GM12878 (cell line): Measurements from ENCODE around the gene ANKRD45.
"Not testable (repeated sequence)": the region's sequence is repeated elsewhere in the genome, so short reads cannot be mapped to it uniquely, and the experiment has no call there.

Source experiments
- TF ChIP-seq, protein P1 (sequence below), 3 experiments: IDR thresholded peaks in 2 of 3; conservative IDR thresholded peaks in 1 of 3; 2 replicates each; pipeline ENCODE4 v1.5.1; 2011; ENCODE audit warnings: low read depth in 3 of 3, low read length in 3 of 3, mild to moderate bottlenecking in 3 of 3, control low read depth in 2 of 3, moderate library complexity in 2 of 3, inconsistent platforms in 1 of 3, mixed read lengths in 1 of 3; ENCODE audit not compliant: control insufficient read depth in 2 of 3, insufficient read depth in 1 of 3; ENCODE audit errors: extremely low read depth in 1 of 3
- TF ChIP-seq, protein P2 (sequence below): IDR thresholded peaks from 2 replicates; pipeline ENCODE4 v1.6.1; 2012; ENCODE audit warnings: low read depth, low read length, improper control_type of control experiment
- TF ChIP-seq, protein P3 (sequence below): fragments of 450-650 bp; IDR thresholded peaks from 2 replicates; pipeline ENCODE4 v1.6.1; 2017; ENCODE audit warnings: mild to moderate bottlenecking

DNA sequence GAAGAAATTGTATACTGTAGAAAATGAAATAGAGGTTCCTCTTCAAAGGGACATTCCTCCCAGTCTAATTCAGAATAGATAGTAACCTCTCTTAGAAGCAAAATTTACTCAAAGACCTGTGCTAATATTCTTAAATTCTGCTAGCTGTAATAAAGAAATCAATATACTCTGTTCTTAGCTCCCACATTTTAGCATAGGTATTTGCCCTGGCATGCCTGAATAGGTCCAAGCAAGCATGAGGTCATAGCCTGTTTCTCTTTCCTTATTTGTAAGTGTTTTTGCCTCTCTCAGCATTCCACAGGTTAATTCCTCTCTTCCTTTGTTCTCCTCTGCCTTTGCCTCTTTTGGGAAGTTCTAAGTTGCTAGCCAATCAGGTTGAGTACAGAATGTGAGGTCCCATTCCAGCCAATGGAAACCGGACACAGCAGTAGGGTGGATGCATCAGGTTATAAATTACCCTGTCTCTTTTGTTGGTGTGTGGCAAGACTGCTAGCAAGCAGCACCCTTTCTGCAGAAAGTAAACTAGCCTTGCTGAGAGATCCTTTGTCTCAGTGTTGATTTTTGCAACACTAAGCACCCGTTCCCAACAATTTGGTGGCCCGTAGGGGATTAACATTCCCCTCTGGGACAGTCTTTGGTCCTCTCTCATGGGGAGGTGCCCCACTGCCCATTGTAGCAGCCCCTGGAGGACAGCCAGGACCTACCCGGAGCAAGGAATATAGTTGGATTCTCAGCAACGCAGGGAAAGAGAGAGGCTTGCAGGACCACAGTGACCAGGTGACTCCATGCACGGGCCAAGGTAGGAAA, 32.2 kb downstream of the ANKRD45 start:
- TF ChIP-seq, protein P1, sequence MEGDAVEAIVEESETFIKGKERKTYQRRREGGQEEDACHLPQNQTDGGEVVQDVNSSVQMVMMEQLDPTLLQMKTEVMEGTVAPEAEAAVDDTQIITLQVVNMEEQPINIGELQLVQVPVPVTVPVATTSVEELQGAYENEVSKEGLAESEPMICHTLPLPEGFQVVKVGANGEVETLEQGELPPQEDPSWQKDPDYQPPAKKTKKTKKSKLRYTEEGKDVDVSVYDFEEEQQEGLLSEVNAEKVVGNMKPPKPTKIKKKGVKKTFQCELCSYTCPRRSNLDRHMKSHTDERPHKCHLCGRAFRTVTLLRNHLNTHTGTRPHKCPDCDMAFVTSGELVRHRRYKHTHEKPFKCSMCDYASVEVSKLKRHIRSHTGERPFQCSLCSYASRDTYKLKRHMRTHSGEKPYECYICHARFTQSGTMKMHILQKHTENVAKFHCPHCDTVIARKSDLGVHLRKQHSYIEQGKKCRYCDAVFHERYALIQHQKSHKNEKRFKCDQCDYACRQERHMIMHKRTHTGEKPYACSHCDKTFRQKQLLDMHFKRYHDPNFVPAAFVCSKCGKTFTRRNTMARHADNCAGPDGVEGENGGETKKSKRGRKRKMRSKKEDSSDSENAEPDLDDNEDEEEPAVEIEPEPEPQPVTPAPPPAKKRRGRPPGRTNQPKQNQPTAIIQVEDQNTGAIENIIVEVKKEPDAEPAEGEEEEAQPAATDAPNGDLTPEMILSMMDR (IDR thresholded peaks at IDR 0.05 in 2 of 3, conservative IDR thresholded peaks at IDR 0.05 in 1 of 3; ENCODE audit: control insufficient read depth in 2 of 3, extremely low read depth in 1 of 3, insufficient read depth in 1 of 3, low read depth in 3 of 3, low read length in 3 of 3) = not testable (repeated sequence)
- TF ChIP-seq, protein P2, sequence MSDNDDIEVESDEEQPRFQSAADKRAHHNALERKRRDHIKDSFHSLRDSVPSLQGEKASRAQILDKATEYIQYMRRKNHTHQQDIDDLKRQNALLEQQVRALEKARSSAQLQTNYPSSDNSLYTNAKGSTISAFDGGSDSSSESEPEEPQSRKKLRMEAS = not testable (repeated sequence)
- TF ChIP-seq, protein P3, sequence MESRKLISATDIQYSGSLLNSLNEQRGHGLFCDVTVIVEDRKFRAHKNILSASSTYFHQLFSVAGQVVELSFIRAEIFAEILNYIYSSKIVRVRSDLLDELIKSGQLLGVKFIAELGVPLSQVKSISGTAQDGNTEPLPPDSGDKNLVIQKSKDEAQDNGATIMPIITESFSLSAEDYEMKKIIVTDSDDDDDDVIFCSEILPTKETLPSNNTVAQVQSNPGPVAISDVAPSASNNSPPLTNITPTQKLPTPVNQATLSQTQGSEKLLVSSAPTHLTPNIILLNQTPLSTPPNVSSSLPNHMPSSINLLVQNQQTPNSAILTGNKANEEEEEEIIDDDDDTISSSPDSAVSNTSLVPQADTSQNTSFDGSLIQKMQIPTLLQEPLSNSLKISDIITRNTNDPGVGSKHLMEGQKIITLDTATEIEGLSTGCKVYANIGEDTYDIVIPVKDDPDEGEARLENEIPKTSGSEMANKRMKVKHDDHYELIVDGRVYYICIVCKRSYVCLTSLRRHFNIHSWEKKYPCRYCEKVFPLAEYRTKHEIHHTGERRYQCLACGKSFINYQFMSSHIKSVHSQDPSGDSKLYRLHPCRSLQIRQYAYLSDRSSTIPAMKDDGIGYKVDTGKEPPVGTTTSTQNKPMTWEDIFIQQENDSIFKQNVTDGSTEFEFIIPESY = not testable (repeated sequence)
